Measurements from ENCODE around the gene SLC22A2.

The SLC22A2 gene

DNA sequence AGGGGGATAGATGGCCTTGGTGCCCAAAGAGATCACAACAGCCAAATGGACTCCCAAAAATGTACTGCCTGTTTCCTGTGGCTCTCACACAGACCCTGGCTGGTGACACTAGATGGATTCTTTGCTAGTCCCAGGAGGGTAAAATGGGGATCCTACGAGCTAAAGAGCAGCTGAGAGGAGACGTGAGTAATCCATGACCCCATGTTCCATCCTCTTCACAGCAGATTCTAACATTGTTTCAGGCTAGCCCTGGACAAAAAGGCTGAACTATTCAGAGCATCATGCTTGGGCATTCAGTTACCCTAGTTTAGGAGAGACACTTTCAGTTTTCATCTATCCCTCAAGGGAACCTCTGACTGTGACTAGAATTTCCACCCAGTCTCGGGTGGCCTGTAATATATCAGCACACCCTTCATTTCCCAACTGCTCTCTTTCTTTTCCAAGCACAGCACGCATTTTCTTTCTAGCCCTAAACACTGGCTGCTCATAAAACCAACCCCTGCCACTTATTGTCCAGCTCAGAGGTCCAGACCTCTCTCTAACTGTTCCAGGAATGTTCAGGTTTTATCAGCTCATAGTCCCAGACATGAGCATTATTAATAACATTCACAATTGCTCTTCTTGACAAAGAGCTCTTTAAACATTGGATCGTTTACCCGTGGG is 88.5 kb downstream of the SLC22A2 start:
- DNase-seq = no peak

DNA sequence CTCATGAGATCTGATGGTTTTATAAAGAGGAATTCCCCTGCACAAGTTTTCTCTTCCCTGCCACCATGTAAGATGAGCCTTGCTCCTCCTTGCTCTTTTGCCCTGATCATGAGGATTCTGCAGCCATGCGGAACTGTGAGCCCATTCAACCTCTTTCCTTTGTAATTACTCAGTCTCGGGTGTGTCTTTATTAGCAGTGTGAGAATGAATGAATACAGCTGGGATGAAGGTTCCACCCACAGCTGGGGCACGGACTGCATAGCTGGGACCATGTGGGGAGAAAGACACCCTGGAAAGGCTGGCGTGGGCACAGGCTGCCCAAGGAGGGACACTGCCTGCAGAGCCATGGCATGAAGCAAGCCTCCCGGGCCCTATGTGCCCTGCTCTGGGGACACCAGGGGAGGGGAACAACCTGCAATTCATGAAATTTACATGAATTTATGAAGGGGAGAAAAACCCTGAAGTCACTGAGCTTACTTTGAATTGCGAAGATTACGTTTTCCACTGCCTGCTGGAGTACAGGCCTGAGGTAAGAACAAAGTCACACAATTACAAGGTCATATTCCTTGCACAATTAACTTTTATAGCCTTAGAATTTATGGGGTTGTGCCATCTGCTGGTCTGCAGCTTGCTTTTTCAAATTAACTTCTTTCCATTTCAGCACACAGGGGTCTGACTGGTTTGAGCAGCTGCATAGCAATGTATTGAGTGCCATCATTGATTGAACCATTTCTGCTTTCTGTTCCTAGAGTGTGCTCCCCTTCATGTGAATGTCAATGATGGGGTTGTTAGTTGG is 90.8 kb downstream of the SLC22A2 start:
- DNase-seq = no peak

Data from nucleus accumbens (tissue), 56 donors.